ENCODE data around the gene STAP1. TPM values are rescaled to one million over a fixed set of nuclear protein-coding genes. Genes with fewer than 3 reads are reported as not detected.

STAP1 gene
- total and polyA plus RNA-seq, 2 experiments from 2014 or later, result not detected

DNA sequence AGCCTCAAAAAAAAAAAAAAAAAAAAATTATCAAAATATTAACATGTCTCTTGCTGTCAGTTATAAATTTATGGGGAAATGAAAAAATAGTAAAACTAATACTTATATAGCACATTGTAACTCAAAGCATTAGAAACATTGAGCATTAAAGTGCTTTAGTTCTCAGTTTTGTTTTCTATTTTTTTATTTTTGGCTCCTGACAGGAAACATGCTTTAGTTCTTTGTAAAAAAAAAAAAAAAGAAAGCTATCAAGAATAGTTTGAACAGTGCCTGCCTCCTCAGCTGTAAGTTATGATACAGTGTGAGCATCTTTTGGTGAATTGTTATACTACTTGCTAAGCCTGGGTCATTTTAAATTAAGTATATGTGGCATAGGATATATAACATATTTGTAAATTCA is 8.1 kb upstream of the STAP1 start:
- no peaks in the 10 kb centered on the region for H3K9me3 Mint-ChIP-seq
- peaks cover 3% of the 10 kb centered on the region for H3K4me1 Mint-ChIP-seq
- H2AFZ ChIP-seq, result no peak overlapping the region
- peaks cover 5% of the 10 kb centered on the region for H3K27me3 Mint-ChIP-seq (ENCODE audit: insufficient read depth, low read depth, poor library complexity)
- H3K4me1 ChIP-seq (ENCODE audit: insufficient read depth), result no peaks in the 10 kb centered on the region; the same call in 1 of the 2 replicates
- H3K36me3 Mint-ChIP-seq (ENCODE audit: low read depth), result no peaks in the 10 kb centered on the region
- no peaks in the 10 kb centered on the region for H3K79me2 ChIP-seq (replicated peaks; ENCODE audit: insufficient read depth)
- no peak overlapping the region for H3K4me3 Mint-ChIP-seq
- H3K27ac Mint-ChIP-seq, result no peak overlapping the region
- no peak for TF ChIP-seq ZNF331 (CRISPR knock-in tag; IDR thresholded peaks at IDR 0.05; ENCODE audit: low read depth)
- no peak for TF ChIP-seq ZNF114 (CRISPR knock-in tag; IDR thresholded peaks at IDR 0.05)
- TF ChIP-seq, protein P1, sequence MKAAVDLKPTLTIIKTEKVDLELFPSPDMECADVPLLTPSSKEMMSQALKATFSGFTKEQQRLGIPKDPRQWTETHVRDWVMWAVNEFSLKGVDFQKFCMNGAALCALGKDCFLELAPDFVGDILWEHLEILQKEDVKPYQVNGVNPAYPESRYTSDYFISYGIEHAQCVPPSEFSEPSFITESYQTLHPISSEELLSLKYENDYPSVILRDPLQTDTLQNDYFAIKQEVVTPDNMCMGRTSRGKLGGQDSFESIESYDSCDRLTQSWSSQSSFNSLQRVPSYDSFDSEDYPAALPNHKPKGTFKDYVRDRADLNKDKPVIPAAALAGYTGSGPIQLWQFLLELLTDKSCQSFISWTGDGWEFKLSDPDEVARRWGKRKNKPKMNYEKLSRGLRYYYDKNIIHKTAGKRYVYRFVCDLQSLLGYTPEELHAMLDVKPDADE (IDR thresholded peaks at IDR 0.05), result no peak
- TF ChIP-seq, protein P2, sequence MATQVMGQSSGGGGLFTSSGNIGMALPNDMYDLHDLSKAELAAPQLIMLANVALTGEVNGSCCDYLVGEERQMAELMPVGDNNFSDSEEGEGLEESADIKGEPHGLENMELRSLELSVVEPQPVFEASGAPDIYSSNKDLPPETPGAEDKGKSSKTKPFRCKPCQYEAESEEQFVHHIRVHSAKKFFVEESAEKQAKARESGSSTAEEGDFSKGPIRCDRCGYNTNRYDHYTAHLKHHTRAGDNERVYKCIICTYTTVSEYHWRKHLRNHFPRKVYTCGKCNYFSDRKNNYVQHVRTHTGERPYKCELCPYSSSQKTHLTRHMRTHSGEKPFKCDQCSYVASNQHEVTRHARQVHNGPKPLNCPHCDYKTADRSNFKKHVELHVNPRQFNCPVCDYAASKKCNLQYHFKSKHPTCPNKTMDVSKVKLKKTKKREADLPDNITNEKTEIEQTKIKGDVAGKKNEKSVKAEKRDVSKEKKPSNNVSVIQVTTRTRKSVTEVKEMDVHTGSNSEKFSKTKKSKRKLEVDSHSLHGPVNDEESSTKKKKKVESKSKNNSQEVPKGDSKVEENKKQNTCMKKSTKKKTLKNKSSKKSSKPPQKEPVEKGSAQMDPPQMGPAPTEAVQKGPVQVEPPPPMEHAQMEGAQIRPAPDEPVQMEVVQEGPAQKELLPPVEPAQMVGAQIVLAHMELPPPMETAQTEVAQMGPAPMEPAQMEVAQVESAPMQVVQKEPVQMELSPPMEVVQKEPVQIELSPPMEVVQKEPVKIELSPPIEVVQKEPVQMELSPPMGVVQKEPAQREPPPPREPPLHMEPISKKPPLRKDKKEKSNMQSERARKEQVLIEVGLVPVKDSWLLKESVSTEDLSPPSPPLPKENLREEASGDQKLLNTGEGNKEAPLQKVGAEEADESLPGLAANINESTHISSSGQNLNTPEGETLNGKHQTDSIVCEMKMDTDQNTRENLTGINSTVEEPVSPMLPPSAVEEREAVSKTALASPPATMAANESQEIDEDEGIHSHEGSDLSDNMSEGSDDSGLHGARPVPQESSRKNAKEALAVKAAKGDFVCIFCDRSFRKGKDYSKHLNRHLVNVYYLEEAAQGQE (IDR thresholded peaks at IDR 0.05; ENCODE audit: unreplicated experiment), result no peak
- no peak for TF ChIP-seq NANOG (IDR thresholded peaks at IDR 0.05; ENCODE audit: borderline replicate concordance)
- TF ChIP-seq, protein P3, sequence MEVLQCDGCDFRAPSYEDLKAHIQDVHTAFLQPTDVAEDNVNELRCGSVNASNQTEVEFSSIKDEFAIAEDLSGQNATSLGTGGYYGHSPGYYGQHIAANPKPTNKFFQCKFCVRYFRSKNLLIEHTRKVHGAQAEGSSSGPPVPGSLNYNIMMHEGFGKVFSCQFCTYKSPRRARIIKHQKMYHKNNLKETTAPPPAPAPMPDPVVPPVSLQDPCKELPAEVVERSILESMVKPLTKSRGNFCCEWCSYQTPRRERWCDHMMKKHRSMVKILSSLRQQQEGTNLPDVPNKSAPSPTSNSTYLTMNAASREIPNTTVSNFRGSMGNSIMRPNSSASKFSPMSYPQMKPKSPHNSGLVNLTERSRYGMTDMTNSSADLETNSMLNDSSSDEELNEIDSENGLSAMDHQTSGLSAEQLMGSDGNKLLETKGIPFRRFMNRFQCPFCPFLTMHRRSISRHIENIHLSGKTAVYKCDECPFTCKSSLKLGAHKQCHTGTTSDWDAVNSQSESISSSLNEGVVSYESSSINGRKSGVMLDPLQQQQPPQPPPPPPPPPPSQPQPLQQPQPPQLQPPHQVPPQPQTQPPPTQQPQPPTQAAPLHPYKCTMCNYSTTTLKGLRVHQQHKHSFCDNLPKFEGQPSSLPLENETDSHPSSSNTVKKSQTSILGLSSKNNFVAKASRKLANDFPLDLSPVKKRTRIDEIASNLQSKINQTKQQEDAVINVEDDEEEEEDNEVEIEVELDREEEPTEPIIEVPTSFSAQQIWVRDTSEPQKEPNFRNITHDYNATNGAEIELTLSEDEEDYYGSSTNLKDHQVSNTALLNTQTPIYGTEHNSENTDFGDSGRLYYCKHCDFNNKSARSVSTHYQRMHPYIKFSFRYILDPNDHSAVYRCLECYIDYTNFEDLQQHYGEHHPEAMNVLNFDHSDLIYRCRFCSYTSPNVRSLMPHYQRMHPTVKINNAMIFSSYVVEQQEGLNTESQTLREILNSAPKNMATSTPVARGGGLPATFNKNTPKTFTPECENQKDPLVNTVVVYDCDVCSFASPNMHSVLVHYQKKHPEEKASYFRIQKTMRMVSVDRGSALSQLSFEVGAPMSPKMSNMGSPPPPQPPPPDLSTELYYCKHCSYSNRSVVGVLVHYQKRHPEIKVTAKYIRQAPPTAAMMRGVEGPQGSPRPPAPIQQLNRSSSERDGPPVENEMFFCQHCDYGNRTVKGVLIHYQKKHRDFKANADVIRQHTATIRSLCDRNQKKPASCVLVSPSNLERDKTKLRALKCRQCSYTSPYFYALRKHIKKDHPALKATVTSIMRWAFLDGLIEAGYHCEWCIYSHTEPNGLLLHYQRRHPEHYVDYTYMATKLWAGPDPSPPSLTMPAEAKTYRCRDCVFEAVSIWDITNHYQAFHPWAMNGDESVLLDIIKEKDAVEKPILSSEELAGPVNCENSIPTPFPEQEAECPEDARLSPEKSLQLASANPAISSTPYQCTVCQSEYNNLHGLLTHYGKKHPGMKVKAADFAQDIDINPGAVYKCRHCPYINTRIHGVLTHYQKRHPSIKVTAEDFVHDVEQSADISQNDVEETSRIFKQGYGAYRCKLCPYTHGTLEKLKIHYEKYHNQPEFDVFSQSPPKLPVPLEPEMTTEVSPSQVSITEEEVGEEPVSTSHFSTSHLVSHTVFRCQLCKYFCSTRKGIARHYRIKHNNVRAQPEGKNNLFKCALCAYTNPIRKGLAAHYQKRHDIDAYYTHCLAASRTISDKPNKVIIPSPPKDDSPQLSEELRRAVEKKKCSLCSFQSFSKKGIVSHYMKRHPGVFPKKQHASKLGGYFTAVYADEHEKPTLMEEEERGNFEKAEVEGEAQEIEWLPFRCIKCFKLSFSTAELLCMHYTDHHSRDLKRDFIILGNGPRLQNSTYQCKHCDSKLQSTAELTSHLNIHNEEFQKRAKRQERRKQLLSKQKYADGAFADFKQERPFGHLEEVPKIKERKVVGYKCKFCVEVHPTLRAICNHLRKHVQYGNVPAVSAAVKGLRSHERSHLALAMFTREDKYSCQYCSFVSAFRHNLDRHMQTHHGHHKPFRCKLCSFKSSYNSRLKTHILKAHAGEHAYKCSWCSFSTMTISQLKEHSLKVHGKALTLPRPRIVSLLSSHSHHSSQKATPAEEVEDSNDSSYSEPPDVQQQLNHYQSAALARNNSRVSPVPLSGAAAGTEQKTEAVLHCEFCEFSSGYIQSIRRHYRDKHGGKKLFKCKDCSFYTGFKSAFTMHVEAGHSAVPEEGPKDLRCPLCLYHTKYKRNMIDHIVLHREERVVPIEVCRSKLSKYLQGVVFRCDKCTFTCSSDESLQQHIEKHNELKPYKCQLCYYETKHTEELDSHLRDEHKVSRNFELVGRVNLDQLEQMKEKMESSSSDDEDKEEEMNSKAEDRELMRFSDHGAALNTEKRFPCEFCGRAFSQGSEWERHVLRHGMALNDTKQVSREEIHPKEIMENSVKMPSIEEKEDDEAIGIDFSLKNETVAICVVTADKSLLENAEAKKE (CRISPR knock-in tag; IDR thresholded peaks at IDR 0.05), result no peak
- TF ChIP-seq, protein P4, sequence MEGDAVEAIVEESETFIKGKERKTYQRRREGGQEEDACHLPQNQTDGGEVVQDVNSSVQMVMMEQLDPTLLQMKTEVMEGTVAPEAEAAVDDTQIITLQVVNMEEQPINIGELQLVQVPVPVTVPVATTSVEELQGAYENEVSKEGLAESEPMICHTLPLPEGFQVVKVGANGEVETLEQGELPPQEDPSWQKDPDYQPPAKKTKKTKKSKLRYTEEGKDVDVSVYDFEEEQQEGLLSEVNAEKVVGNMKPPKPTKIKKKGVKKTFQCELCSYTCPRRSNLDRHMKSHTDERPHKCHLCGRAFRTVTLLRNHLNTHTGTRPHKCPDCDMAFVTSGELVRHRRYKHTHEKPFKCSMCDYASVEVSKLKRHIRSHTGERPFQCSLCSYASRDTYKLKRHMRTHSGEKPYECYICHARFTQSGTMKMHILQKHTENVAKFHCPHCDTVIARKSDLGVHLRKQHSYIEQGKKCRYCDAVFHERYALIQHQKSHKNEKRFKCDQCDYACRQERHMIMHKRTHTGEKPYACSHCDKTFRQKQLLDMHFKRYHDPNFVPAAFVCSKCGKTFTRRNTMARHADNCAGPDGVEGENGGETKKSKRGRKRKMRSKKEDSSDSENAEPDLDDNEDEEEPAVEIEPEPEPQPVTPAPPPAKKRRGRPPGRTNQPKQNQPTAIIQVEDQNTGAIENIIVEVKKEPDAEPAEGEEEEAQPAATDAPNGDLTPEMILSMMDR (conservative IDR thresholded peaks at IDR 0.05; ENCODE audit: low read depth in 2 of 2), result no peak
- no peak for TF ChIP-seq STAT1 (IDR thresholded peaks at IDR 0.05; ENCODE audit: unreplicated experiment)
- no peak for TF ChIP-seq EZH2phosphoT487 (IDR thresholded peaks at IDR 0.05; ENCODE audit: unreplicated experiment)
- no peaks in the 10 kb centered on the region for H4K20me1 ChIP-seq (replicated peaks; ENCODE audit: insufficient read depth)
- ATAC-seq (no peak), DNase-seq (ENCODE audit: low spot score) (no peak)
- no peaks in the 10 kb centered on the region for H3K27me3 ChIP-seq (ENCODE audit: insufficient read depth)
- no peaks in the 10 kb centered on the region for H3K9me2 ChIP-seq (ENCODE audit: insufficient read depth)
- no peaks in the 10 kb centered on the region for H3F3A ChIP-seq (replicated peaks; ENCODE audit: low read depth)
- no peak overlapping the region for H3K27ac ChIP-seq (ENCODE audit: low read depth)
- H3K36me3 ChIP-seq (ENCODE audit: insufficient read depth), result no peaks in the 10 kb centered on the region
- no peak overlapping the region for H3K4me3 ChIP-seq
- H3K4me2 ChIP-seq, result no peak overlapping the region
